Measurements from ENCODE around the gene ZEB2. TPM values are rescaled to one million over a fixed set of nuclear protein-coding genes. Genes with fewer than 3 reads are reported as not detected.

Gene ZEB2
- total RNA-seq, 1 experiment from 2014 or later: 1.2 TPM

GRCh38 chr2:144548088-144548487, 28.2 kb upstream of the ZEB2 start:
- H2BK20ac ChIP-seq (ENCODE audit: low read depth, low read length, poor library complexity, severe bottlenecking): no peak overlapping the region
- H3K18ac ChIP-seq (ENCODE audit: insufficient read length, low read depth, low read length): no peak overlapping the region
- H3K27ac ChIP-seq (ENCODE audit: insufficient read length, low read depth, low read length): no peak overlapping the region
- H3K56ac ChIP-seq (ENCODE audit: insufficient read length, low read depth, low read length): no peak overlapping the region
- peaks cover 6 to 14% of the 10 kb centered on the region in 2 experiments for H3K4me1 Mint-ChIP-seq
- H3T11ph ChIP-seq (ENCODE audit: low read length): no peak overlapping the region
- H2BK120ac ChIP-seq (ENCODE audit: low read depth, low read length, poor library complexity, severe bottlenecking): no peak overlapping the region
- no peak overlapping the region for H4K91ac ChIP-seq (ENCODE audit: insufficient read length, low read depth, low read length)
- H3K4me1 ChIP-seq (ENCODE audit: insufficient read depth, low read length): no peaks in the 10 kb centered on the region
- DNase-seq: no peak
- no peaks in the 10 kb centered on the region for H3K9me3 ChIP-seq (ENCODE audit: control insufficient read depth, low read depth, low read length)
- H3K23me2 ChIP-seq (ENCODE audit: insufficient read length, low read depth, low read length, poor library complexity, severe bottlenecking): no peaks in the 10 kb centered on the region
- H3K36me3 Mint-ChIP-seq (ENCODE audit: insufficient read depth in 1 of 3, low read depth in 3 of 3): no peaks in the 10 kb centered on the region
- no peak for TF ChIP-seq CTCF (conservative IDR thresholded peaks at IDR 0.05)
- H3K9me3 Mint-ChIP-seq: no peaks in the 10 kb centered on the region; a peak in 1 of 5 replicates
- H3K79me1 ChIP-seq (ENCODE audit: insufficient read depth, low read depth, low read length, poor library complexity, severe bottlenecking): no peaks in the 10 kb centered on the region
- no CpG with 5 or more reads among the region's 1 CpG for WGBS (ENCODE audit: extremely low coverage, insufficient read length, low lambda C conversion rate)
- no peaks in the 10 kb centered on the region for H3K27me3 ChIP-seq (ENCODE audit: insufficient read depth, low read length)
- H4K5ac ChIP-seq (ENCODE audit: insufficient read length, low read depth, low read length): no peak overlapping the region
- H4K20me1 ChIP-seq (ENCODE audit: control insufficient read depth, insufficient read depth, insufficient read length): no peaks in the 10 kb centered on the region
- H3K9ac ChIP-seq (ENCODE audit: extremely low read depth, insufficient read length, low read length): no peak overlapping the region
- H2AFZ ChIP-seq (ENCODE audit: low read length): no peak overlapping the region
- no peak overlapping the region for H2BK12ac ChIP-seq (ENCODE audit: insufficient read length, low read depth, low read length)
- H3K23ac ChIP-seq (ENCODE audit: insufficient read length, low read depth, low read length): no peak overlapping the region
- no peak overlapping the region for H3K4me3 Mint-ChIP-seq
- H3K4me2 ChIP-seq (ENCODE audit: insufficient read depth, insufficient read length, low read length): no peak overlapping the region
- H3K14ac ChIP-seq (ENCODE audit: insufficient read depth, low read length): no peak overlapping the region
- no peaks in the 10 kb centered on the region for H3K79me2 ChIP-seq (ENCODE audit: insufficient read depth, low read length)
- H2BK5ac ChIP-seq (ENCODE audit: insufficient read length, low read length): no peak overlapping the region
- H3K27me3 Mint-ChIP-seq (ENCODE audit: low read depth): no peaks in the 10 kb centered on the region
- no peak overlapping the region for H3K27ac Mint-ChIP-seq
- H4K8ac ChIP-seq (replicated peaks; ENCODE audit: insufficient read length, low read depth, low read length): no peak overlapping the region
- no peak overlapping the region for H2AK5ac ChIP-seq (ENCODE audit: insufficient read length, low read length)
- no peak overlapping the region for H3K4ac ChIP-seq (ENCODE audit: low read depth, low read length)
- no peak overlapping the region for H2BK15ac ChIP-seq (ENCODE audit: low read depth, low read length)

Measured in H9 (cell line).